Astrocyte (in vitro differentiated cells and primary cell): ENCODE results near the gene ATXN1.

ENCODE experiments used
- EZH2 ChIP-seq: IDR thresholded peaks from 2 replicates; pipeline ENCODE4 v1.6.1; 2012; ENCODE audit warnings: mild to moderate bottlenecking, low read length, inconsistent platforms; ENCODE audit not compliant: insufficient read depth
- TF ChIP-seq, protein P1 (sequence below): IDR thresholded peaks from 2 replicates; pipeline ENCODE4 v1.5.1; 2011; ENCODE audit warnings: low read depth, mild to moderate bottlenecking, inconsistent platforms, low read length, moderate library complexity; ENCODE audit not compliant: insufficient read depth

DNA sequence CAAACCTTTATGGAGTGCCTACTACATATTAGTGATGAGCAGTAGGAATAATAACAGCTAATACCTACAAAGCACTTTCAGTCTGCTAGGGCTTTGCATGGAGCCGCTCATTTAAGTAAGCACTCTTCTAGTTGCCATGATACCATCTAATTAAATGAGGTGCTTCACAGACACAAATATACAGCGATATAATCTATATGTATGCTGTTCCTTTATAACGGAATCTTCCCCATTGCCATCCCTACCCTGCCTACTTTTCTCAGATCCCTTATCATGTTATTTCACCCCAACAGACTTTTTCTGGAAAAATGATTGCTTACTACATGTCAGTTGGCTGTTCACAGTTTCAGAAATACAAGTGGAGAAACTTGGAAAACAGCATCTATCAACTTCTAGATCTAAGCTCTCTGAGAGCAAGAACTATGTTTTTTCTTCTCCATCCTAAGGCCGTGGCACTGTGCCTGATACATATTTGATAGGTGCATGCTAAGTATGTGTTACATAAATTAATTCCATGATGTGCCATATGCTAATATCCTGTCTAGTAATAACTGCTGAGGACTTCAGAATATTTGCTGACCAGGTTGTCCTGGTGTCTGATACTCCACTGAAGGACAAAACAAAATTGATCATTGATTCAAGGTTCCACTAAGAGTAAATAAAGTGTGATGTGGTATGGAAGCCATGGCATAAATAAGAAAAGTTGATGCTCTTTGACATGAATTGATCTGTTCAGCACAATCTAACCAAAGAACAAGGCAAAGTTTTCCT lies 398.3 kb downstream of the ATXN1 start:
- TF ChIP-seq, protein P1, sequence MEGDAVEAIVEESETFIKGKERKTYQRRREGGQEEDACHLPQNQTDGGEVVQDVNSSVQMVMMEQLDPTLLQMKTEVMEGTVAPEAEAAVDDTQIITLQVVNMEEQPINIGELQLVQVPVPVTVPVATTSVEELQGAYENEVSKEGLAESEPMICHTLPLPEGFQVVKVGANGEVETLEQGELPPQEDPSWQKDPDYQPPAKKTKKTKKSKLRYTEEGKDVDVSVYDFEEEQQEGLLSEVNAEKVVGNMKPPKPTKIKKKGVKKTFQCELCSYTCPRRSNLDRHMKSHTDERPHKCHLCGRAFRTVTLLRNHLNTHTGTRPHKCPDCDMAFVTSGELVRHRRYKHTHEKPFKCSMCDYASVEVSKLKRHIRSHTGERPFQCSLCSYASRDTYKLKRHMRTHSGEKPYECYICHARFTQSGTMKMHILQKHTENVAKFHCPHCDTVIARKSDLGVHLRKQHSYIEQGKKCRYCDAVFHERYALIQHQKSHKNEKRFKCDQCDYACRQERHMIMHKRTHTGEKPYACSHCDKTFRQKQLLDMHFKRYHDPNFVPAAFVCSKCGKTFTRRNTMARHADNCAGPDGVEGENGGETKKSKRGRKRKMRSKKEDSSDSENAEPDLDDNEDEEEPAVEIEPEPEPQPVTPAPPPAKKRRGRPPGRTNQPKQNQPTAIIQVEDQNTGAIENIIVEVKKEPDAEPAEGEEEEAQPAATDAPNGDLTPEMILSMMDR: no peak
- no peak for TF ChIP-seq EZH2
